Activated naive CD4-positive, alpha-beta T cell (primary cell): ENCODE data around the gene ADARB2.
"Not testable (repeated sequence)": the region's sequence is repeated elsewhere in the genome, so short reads cannot be mapped to it uniquely, and the experiment has no call there.

Experiments
- DNase-seq, 4 experiments: peaks; one replicate each; lab custom pipeline; 2025; lab: John Stamatoyannopoulos, UW

The ADARB2 gene

DNA sequence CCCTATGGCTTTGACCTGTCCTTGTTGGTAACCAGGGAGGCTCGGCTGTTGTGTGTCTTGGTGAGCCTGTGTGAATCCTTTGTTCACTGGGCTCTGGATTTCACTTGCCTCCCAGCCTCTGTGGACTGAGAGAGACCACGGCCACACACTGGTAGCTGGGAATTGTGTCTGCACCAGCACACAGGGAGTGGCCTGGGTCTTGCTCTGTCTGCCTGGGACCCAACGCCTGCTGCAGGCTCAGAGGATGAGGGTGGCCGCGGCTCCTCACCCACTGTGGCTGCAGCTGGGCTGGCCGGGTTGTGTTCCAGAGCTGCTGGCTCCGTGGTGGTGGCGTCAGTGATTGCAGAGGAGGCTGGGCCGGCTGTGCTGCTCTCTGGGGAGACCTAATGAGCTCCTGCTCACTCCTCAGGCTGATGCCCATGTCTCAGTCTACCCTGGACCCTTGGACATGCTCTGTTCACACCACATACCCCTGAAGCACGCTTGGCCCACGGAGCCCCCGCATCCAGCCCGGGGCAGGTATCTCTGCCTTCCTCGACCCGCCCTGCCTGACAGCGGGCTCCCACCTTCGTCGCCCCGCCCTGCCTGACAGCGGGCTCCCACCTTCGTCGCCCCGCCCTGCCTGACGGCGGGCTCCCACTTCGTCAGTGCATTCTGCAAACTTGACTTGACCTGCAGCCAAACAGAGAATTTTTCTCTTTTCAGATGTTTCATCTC lies 328.5 kb downstream of the ADARB2 start:
- DNase-seq = no peak

DNA sequence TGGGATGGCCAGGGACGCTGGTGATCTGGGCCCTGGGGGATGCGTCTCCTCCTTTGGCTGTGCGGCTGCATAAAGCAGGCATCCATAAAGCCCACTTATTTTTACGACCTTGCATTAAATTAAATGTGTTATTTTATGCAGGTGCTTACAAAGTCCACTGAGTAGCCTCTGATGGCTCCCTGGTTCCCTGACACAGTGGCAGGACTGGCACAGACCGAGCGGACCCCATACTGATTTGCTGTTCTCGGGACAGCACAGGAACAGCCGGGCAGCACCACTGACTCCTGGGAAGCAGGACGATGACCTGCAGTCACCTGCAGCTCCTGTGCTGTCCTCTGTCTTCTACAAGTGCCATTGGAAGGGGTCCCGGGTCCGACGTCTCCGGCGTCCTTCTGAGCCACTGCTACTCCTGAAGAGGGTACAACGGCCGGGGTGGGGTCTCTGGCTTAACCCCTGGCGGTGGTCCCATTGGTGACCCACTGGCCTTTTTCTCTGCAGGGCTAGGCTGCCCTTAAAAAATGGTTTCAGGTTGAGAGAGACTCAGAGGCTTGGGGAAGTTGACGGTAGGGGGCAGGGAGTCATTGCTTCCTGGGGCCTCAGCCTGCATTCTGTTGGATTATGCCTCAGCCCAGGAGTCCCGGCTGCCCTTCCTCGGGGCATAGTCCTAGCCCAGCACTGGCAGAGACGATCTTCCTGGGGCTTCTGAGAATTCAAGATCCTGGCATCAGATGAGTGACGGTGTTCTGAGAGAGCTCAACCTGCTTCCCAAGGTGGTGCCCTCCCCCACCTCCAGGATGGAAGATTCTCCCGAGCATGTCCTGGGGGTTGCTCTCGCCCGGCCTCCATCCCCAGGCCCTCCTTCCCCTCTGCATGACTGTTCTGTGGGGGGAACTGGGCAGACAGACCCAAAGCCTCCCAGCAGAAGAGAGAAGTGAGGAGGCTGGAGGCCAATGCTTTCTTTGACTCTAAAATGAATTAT lies 330.1 kb downstream of the ADARB2 start:
- DNase-seq = no peak

DNA sequence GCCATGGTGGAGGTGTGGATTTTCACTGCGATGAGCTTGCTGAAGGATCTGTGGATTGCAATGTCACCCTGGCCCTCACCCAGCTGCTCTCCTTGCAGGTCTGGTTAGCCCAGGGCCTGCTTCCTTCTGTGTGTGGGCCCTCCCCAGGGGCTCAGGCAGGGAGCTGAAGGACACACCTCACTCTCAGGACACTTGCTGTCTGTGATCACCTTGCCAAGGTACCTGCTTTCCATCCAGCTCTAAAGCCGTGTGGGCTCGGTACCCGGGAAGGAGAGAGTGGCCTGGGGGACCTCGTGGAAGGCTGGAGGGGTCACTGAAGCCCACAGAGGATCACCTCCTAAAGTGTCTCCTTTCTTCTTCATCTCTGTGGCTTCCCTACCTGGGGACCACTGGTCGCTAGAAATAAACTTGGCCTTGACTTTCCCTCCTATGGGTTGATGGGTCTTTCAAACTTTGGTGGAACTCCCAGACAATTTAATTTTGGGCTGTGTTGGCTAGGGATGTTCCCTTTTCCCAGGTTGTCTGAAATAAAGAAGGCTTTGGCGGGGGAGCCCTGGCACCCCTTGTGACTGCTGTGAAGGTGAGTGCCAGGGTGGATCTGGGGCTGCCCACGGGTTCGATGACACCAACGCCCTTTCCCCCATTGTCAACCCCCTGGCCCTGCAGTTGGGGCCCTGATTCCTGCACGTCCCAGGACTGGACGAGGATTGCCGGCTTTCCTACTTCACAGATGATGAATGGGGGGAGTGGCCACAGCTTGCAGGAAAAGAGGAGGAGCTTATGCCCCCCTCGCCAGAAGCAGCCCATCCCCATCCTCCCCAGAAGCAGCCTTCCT lies 331.0 kb downstream of the ADARB2 start:
- DNase-seq = no peak

DNA sequence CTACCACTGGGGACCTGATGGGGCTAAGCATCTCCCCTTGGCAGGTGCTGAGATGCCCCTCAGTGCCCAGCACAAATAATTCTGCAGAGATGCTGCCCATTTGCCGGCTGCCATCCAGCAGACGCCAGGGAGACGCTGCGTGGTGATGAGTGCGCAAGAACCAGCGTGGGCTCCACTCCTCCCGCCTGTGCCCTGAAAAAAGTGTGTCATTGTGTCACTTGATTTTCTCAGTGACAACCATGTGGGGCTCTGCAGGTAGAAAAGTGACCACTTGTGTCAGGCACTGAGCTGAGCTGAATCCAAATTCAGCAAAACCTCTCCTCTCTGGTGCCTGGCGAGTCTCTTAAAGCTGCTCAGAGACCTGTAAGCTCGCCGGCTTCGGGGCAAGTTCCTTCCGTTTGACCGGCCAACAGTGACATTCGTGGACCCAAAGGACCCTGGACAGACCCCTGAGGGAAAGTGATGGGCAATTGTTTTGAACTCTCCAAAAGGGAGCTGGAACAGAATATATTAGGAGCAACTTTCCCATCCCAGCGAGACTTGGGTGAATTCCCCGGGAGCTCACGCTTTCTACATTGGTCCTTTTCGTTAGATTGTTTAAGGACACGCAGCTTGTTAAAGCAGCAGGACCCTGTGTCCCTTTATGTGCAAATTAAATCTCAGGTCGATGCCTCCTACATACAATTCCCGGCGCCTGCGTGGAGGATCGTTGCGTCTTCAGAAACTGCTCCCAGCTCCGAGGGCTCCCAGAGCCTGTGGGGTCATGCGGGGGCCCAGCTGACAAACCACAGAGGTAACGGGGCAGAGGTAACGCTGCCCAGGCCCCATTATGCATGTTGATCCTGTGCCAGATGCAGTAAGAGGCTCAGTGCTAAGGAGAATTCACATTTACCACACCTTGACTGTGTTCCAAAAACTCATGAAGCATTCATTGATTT lies 332.7 kb downstream of the ADARB2 start:
- no peak for DNase-seq

DNA sequence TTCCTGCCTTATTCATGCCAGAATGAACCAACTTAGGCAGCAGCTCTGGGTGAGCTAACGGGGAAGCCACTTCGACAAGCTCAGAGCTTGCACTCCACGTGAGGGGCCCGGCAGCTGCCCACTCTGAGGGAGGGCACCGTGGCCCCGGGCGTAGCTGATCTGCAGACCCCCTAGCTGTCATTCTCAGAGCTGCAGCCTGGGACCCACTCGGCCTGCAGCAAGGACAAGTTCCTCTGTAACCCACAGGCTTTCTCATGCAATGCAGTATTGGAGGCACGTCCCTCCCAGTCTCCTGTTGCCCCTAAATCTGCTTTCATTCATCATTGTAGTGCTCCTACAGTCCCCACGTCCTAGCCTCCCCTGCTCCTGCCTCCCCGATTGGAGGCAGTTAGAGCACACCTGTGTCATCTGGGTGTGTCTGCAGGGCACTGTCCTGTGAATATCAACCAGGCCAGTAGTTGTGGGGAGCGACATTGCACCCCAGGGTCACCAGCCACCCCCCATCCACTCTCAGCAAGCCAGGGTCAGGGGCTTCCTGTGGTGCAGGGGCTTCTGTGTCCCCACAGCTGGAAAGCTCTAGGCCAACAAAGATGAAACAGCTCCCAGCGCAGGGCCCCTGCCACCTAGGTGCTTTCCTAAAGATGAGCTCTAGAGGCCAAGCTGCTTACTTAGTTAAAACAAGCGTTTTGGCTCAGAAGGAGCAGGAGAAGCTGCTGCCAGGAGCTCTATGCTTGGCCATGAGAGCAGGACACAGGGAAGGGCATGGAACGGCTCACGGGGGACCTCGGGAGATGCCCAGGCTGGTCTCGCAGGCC lies 333.6 kb downstream of the ADARB2 start:
- no peak for DNase-seq

DNA sequence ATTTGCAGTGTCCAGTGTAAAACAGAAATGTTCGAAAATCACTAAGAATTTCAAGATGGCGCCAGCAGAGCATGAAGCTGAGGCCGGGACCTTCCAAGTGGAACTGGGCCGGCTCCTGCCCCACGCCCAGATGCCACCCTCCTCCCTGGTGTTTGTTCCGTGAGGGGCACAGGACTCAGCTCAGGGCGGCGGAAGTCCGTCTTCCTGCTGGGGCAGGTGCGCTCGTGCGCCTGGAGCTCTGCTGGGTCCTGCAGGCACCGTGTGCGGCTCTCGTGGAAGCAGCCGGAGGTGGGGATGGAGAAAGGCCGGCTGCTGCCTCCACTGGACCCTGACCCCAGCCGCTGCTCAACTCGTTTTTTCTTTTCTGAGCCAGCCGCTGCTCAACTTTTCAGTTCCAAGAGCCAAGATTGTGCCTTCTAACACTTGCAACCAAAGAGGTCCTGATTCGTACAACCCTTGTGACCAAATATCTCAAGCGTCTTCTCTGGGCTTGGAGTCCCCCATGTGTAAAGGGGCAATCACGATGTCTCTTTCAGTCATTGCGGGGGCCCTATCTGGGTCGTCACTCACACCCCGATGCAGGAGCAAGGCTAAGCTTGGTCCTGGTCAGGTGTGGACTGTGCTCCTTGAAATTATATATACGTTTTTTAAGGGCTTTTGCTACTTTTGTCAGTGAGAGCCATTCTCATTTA lies 334.4 kb downstream of the ADARB2 start:
- no peak for DNase-seq

DNA sequence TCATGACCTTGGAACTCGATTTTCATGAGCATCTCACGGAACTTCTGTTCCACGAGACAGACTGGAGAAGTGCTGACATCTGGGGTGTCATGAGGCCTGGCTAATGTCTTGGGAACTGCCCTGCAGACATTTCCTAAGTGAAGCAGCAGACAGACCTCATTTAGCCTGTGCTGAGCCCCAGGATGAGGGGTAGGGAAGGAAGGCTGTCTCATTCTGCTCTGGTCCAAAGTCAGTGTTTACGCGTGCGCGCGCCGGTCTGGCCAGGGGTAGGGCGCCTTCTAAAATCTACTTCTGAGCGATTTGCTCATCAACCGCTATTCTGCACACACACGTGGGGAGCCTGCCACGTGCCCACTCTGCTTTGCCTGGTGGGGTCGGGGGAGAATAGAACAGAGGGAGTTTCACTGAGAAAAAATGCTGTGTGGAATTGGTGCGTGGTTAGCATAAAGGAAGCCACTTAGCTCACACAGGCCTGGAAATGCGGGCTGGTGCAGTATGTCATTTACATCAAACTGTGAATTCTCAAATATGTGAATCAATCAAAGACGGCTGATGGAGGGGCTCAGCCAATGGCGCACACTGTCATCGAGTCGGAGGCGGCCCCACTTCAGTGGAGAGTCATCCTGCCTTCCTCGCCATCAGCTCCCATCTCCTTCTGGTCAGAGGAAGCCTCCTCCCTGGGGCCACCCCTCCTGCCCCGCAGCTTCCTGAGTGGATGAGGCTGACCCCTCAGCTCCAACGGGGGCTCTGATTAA lies 335.1 kb downstream of the ADARB2 start:
- no peak for DNase-seq

DNA sequence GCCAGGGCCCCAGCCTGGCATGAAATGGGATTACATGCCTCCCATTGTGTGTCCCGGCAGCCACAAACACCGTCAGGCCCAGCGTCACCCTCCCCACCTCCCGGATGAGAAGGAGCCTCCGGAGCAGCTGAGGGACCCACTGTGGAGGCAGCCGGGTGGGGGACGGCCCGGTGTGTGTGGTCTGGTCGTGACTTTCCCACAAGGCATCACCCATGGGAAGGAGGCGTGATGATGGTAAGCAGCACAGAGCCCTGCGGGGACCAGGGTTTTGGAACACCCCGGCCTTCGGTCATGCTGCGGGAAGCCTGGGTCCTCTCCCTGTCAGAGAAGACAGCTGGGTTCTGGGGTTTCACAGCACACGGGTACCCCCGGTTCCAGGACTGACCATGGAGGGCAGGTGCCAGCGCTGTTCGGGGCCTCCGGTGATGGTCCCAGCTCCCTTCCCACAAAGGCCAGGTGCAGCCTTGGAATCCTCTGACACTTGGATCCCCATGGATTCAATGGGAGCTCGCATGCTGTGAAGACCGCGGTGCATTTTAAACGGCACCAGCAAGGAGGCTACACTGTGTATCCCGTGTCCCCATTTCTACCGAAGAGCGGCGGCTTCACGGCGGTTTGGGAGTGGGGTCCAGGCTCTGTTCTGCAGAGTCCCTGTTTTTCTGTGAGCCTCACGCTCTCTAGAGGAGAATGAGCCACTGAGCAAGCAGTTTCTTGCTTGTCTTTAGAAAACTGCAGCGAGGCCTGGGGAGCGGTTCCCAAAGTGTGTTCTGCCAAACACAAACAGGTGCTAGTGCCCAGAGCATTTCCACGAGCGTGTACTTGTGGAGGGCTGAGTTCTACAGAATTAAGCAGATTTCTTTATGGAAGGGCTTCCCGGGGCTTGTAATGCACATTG lies 336.0 kb downstream of the ADARB2 start:
- DNase-seq = no peak

DNA sequence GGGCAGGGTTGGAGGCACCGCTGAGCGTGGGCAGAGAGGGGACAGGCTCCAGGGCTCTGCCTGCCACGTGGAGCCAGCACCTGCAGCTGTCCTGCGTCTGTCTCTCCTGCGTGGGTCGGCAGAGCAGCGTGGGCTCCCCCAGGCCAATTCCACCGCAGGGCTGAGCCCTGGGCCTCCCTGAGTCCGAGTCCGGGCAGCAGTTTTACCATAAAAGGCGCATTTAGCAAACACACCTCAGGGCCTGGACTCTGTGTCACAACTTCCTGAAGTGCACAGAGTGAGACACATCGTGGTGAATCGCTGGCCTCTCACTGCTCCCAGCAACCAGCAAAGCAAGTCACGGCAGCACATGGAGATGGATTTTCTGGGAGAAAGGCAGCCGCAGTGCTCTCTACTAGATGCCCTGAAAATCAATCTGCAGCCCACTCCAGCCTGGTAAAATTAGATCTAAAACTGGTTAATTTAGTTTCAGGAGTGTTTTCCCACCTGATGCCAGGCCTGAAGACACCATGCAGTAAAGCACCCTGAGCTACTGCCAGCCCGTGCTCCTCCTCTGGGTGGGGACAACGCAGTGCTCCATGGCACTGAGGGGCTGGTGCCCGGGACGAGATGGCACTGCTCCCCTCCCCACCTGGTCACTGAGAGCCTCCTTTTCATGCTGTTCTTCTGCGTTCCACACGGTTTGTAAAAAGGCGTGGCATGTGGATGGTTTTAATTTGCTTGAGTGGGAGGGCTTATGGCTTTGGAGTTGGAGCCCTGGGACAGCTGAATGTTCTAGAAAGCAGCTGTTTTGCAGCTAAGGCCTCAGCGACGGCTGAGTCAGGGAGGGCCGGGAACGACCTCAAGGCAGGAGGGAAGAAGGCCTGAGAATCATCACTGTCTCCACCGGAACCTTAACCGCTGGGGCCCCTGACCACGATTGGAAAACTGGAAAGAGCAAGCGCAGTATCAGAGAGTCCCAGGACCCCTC lies 336.9 kb downstream of the ADARB2 start:
- DNase-seq = no peak

DNA sequence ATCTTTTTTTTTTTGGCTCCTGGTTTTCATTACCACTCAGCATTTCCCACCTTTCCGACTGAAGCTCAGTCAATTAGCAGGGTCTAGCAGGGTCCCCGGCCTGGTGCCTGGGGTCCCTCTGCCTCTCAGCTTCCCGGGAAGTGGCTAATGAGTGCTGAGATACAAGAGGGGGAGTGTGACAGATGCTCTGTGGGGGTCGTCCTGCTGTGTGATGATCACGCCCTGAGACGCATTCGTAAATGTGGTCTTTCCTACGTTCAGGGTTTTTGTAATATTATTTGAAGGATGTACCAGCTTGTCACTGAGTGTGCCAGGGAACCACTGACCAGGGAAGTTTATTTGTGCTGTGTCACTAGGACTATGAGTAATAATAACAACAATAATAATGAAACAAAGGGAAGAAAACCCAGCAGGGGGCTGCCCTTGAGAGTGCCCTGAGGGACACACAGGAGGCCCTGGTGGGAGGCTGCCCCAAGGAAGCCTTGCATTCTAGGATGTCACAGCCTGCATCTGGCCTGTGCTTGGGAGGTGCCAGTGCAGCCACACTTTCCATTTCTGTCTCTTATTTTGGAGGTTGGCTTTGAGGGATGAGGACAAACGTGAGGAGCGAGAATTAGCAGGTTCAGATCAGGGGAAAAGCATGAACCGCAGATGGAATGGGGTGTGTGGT lies 337.8 kb downstream of the ADARB2 start:
- no peak for DNase-seq

DNA sequence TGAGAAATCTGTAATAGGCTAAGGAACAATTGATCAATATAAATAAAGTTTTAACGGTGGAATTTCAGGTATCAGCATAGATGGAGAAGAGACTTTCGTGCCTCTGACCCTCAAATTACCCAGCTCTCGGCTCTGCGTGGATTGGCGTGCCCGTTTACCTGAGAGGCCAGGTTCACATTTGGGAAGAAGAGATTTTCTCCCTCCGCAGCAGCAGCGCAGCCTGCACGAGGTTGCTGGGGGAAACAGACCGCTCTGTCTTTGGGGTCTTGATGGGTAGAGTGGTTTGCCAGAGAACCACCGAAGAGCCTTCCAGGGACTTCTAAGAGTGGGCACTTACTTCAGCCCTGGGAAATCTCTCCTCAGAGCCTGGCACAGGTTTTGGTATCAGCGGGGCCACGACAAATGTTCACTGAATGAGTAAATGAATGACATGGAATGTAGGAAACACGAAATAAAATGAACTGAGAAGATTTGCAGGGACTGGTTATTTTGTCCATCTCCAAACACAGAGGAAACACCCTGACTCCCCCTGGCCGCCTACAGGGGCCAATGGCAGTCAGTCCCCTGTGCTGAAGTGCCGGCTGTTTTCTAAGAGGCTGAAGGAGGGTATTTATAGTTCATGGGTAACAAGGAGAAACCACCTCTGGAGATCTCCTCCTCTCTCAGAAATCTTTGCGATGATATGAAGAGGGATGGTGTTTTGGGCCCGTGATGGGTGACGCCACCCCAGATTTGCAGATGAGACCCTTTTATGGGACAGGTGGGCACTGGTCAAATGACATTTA lies 338.5 kb downstream of the ADARB2 start:
- DNase-seq = no peak

DNA sequence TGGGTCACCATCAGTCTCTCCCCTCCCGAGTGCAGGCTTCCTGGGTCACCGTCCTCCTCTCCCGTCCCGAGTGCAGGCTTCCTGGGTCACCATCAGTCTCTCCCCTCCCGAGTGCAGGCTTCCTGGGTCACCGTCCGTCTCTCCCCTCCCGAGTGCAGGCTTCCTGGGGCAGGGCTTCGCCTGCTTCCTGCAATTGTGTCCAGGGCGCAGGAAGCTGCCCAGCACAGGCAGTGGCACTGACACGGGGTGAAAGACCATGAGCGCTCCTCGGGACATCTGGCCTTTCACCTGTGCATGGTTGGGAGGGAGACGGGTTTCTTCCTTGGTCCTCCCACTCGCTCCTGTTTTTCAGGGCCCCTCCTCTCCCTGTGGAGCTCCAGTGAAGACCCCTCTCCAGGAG lies 339.2 kb downstream of the ADARB2 start:
- not testable (repeated sequence) for DNase-seq

DNA sequence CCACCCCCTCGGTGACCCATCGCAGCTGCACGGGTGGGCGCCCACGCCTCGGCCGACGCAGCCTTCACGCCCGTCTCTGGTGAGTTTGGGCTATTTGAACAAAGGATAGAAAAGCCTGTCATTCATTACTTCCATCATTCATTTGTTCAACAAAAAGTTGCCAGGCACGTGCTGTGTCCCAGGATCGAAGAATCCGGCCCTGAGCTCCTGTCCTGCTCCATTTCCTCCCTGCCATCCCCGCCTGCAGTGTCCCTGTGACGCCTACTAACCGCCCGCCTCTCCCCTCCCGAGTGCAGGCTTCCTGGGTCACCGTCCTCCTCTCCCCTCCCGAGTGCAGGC lies 341.1 kb downstream of the ADARB2 start:
- no peak for DNase-seq

DNA sequence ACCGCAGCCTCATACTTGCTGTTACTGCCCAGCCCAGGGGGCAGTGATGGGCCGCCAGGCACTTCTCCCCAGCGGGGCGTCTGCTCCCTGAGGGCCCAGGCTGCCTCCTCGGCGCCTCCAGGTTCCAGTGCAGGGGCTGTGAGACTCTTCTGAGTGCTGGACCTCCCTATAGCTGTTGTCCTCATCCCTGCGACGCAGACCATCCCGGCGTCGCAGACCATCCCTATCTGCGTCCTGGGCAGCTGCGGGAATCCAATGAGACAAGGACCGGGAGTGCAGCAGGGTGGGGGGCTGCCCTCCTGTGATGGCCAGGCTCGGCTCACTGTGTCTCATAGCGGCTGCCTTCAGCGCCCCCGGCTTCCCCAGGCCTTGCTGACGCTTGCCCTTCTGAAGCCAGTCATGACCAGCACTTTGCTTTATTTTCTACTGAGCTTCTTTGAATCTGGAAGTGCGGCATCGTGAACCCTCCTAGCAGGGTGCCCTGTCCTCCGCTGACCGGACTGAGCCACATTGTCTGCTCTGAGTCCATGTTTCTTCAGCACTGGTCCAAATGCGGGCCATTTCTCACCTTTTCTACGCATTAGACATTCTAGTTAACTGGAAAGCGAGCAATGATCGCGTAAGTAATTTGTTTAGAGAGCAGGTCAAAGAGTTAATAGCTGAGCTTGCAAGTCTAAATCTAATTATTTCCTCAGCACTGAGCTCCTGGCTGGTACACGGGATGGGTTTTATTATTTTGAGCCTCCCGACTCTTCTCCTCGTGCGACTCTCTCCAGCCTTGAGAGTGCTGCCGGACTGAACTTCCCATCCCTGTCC lies 341.6 kb downstream of the ADARB2 start:
- DNase-seq = no peak
